ENCODE results near the gene PSMC5.

PSMC5 gene

GRCh38 chr17:63804328-63804727 is 22.9 kb upstream of the PSMC5 start:
- no peak overlapping the region for H3K4me3 ChIP-seq (ENCODE audit: low read depth, low read length)
- H3K36me3 ChIP-seq: peaks cover 91% of the 10 kb centered on the region
- TF ChIP-seq, protein P1, sequence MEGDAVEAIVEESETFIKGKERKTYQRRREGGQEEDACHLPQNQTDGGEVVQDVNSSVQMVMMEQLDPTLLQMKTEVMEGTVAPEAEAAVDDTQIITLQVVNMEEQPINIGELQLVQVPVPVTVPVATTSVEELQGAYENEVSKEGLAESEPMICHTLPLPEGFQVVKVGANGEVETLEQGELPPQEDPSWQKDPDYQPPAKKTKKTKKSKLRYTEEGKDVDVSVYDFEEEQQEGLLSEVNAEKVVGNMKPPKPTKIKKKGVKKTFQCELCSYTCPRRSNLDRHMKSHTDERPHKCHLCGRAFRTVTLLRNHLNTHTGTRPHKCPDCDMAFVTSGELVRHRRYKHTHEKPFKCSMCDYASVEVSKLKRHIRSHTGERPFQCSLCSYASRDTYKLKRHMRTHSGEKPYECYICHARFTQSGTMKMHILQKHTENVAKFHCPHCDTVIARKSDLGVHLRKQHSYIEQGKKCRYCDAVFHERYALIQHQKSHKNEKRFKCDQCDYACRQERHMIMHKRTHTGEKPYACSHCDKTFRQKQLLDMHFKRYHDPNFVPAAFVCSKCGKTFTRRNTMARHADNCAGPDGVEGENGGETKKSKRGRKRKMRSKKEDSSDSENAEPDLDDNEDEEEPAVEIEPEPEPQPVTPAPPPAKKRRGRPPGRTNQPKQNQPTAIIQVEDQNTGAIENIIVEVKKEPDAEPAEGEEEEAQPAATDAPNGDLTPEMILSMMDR (IDR thresholded peaks at IDR 0.05; ENCODE audit: low read depth, low read length): no peak
- H3K9me3 ChIP-seq: no peaks in the 10 kb centered on the region
- H3K4me1 ChIP-seq: no peaks in the 10 kb centered on the region
- DNase-seq: no peak
- no peaks in the 10 kb centered on the region for H3K27me3 ChIP-seq

DNA sequence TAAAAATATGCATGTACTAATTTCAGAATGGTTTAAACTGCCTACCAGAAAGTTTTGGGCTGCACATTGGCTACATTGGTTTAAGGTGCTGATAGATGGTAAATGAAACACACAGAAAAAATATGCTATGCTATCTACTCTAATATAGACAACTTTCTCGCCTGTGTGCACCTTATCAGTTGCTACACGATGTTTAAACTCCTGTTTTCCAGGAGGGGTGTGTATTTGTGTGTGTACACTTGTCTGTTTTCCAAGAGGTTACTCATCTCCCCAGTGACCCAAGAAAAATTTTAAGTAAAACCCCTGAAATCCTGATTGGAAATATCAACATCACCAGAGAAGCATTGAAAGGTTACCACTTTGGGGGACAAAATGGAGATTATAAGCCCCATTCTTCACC is 21.6 kb upstream of the PSMC5 start:
- Histone ChIP-seq H3K36me3 (peaks cover 91% of the 10 kb centered on the region), H3K9me3 (no peaks in the 10 kb centered on the region), H3K4me1 (no peaks in the 10 kb centered on the region), H3K4me3 (ENCODE audit: low read depth, low read length) (no peak overlapping the region), H3K27me3 (no peaks in the 10 kb centered on the region)
- no peak for DNase-seq
- TF ChIP-seq, protein P1 (IDR thresholded peaks at IDR 0.05; ENCODE audit: low read depth, low read length): no peak

- Histone ChIP-seq H3K27me3 (no peaks in the 10 kb centered on the region), H3K9me3 (no peaks in the 10 kb centered on the region), H3K4me3 (ENCODE audit: low read depth, low read length) (no peak overlapping the region), H3K4me1 (no peaks in the 10 kb centered on the region), H3K36me3 (peaks cover 97% of the 10 kb centered on the region)
- DNase-seq: no peak
- TF ChIP-seq, protein P1 (IDR thresholded peaks at IDR 0.05; ENCODE audit: low read depth, low read length): no peak
These were observed 17.3 kb upstream of the PSMC5 start for GRCh38 chr17:63809970-63810369.

GRCh38 chr17:63816123-63816522 is 11.1 kb upstream of the PSMC5 start:
- Histone ChIP-seq H3K4me1 (no peaks in the 10 kb centered on the region), H3K4me3 (ENCODE audit: low read depth, low read length) (no peak overlapping the region), H3K36me3 (peaks cover 95% of the 10 kb centered on the region), H3K27me3 (no peaks in the 10 kb centered on the region), H3K9me3 (no peaks in the 10 kb centered on the region)
- no peak for DNase-seq
- TF ChIP-seq, protein P1 (IDR thresholded peaks at IDR 0.05; ENCODE audit: low read depth, low read length): no peak

DNA sequence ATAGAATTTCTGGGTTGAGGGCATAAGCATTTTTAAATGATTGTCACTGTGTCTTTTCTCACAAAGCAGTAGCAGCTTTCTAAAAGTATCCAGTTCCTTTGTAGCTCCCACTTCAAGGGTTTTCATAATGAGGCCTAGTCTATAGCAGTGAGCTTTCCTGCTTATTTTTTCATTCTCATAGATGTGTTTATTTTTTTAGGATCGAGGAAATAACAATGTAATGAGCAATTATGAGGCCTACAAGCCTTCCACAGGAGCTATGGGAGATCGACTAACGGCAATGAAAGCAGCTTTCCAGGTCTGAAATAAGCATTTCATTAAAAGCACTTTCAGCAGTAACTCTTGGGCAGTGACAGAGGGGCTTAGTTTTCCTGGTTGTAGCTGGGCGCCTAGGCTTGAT is 10.6 kb upstream of the PSMC5 start:
- TF ChIP-seq, protein P1 (IDR thresholded peaks at IDR 0.05; ENCODE audit: low read depth, low read length): no peak
- Histone ChIP-seq H3K4me1 (no peaks in the 10 kb centered on the region), H3K9me3 (no peaks in the 10 kb centered on the region), H3K4me3 (ENCODE audit: low read depth, low read length) (no peak overlapping the region), H3K36me3 (peaks cover 95% of the 10 kb centered on the region), H3K27me3 (no peaks in the 10 kb centered on the region)
- DNase-seq: no peak

GRCh38 chr17:63817736-63818385 is 9.4 kb upstream of the PSMC5 start:
- H3K4me3 ChIP-seq (ENCODE audit: low read depth, low read length): no peak overlapping the region
- no peaks in the 10 kb centered on the region for H3K27me3 ChIP-seq
- H3K4me1 ChIP-seq: no peaks in the 10 kb centered on the region
- no peak for DNase-seq
- H3K36me3 ChIP-seq: peaks cover 95% of the 10 kb centered on the region
- TF ChIP-seq, protein P1 (IDR thresholded peaks at IDR 0.05; ENCODE audit: low read depth, low read length): no peak
- no peaks in the 10 kb centered on the region for H3K9me3 ChIP-seq

Data from BE2C (cell line).